ENCODE data around the gene ABCD3. TPM values are rescaled to one million over a fixed set of nuclear protein-coding genes. Genes with fewer than 3 reads are reported as not detected.

Gene ABCD3
- total RNA-seq, 3 donors from 2014 or later (not counting 1 experiment from before 2014, with no cell fraction given) = 22.3 to 29.5 (median 27.6) TPM

- H3K36me3 Mint-ChIP-seq = no peaks in the 10 kb centered on the region
- no peaks in the 10 kb centered on the region for H3K9me3 Mint-ChIP-seq
- H3K4me3 ChIP-seq (ENCODE audit: low read length) = no peak overlapping the region
- H3K27me3 Mint-ChIP-seq (ENCODE audit: low read depth in 2 of 2) = no peaks in the 10 kb centered on the region
- no peak overlapping the region for H3K4me3 Mint-ChIP-seq
- H3K4me1 ChIP-seq (ENCODE audit: control insufficient read depth, insufficient read depth, low read length) = no peaks in the 10 kb centered on the region
- no peak for TF ChIP-seq CTCF (IDR thresholded peaks at IDR 0.05)
- peaks cover 20% of the 10 kb centered on the region for H3K36me3 ChIP-seq (ENCODE audit: control insufficient read depth, insufficient read depth, low read length)
- ATAC-seq (no peak), DNase-seq (no peak)
- peaks cover 0 to 10% of the 10 kb centered on the region in 2 donors for H3K4me1 Mint-ChIP-seq
- intact Hi-C loops (cut with micrococcal nuclease) = no loop called here
- no peaks in the 10 kb centered on the region for H3K27me3 ChIP-seq (ENCODE audit: control insufficient read depth, insufficient read depth, low read length)
- whole genome bisulfite sequencing (ENCODE audit: insufficient coverage) = 95% methylated on average over 1 of the region's 1 CpG
- H3K9me3 ChIP-seq (ENCODE audit: control insufficient read depth, insufficient read depth, low read length) = no peaks in the 10 kb centered on the region
- H3K27ac Mint-ChIP-seq = no peak overlapping the region
- H3K27ac ChIP-seq (ENCODE audit: low read length) = no peak overlapping the region
Measured at GRCh38 chr1:94504601-94505000, 86.4 kb downstream of the ABCD3 start.

- H3K4me3 Mint-ChIP-seq = no peak overlapping the region
- H3K27me3 Mint-ChIP-seq (ENCODE audit: low read depth in 2 of 2) = no peaks in the 10 kb centered on the region
- ATAC-seq (no peak), DNase-seq (no peak)
- no CpG with 5 or more reads among the region's 2 CpGs for WGBS (ENCODE audit: insufficient coverage)
- Histone ChIP-seq H3K27ac (ENCODE audit: low read length) (no peak overlapping the region), H3K27me3 (ENCODE audit: control insufficient read depth, insufficient read depth, low read length) (no peaks in the 10 kb centered on the region), H3K9me3 (ENCODE audit: control insufficient read depth, insufficient read depth, low read length) (no peaks in the 10 kb centered on the region), H3K36me3 (ENCODE audit: control insufficient read depth, insufficient read depth, low read length) (peaks cover 6% of the 10 kb centered on the region), H3K4me3 (ENCODE audit: low read length) (no peak overlapping the region), H3K4me1 (ENCODE audit: control insufficient read depth, insufficient read depth, low read length) (no peaks in the 10 kb centered on the region)
- H3K4me1 Mint-ChIP-seq = no peaks in the 10 kb centered on the region
- no peak for TF ChIP-seq CTCF (IDR thresholded peaks at IDR 0.05)
- H3K9me3 Mint-ChIP-seq = no peaks in the 10 kb centered on the region
- no peaks in the 10 kb centered on the region for H3K36me3 Mint-ChIP-seq
- intact Hi-C loops (cut with micrococcal nuclease) = no loop called here
- no peak overlapping the region for H3K27ac Mint-ChIP-seq
Measured at GRCh38 chr1:94512816-94513215, 94.6 kb downstream of the ABCD3 start.

DNA sequence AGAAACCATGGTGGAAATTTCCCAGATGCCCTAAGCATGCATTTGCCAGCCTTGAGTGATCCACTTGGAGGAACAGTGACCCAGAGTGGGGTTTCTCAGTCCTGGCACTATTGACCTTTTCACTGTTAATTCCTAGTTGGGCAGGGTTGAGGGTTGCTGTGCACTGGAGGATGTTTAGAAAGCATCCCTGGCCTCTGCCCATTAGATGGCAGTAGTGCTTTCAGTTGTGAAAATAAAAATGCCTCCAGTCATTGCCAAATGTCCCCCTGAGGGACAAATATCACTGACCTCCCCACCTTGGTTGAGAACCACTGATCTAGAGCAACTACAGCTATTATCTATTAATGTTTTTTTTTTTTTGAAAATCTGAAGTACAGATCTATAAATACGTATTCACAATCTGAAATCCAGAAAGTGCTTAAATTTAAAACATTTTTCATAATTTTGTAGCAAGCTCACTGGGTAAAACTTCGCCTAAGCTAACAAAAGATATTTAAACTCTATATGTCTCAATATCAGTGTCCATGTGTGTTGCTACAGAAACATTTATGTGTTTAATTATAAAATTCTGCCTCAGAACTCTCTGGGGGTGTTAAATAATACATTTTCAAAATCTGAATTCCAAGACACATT is 96.0 kb downstream of the ABCD3 start:
- H3K4me1 Mint-ChIP-seq = no peaks in the 10 kb centered on the region
- TF ChIP-seq CTCF (IDR thresholded peaks at IDR 0.05) = peak; percentile 31
- WGBS (ENCODE audit: insufficient coverage) = 100% methylated on average over 2 of the region's 2 CpGs
- intact Hi-C loops (cut with micrococcal nuclease) = loop anchor here (1.0 kb wide), 1 partner anchor 292 kb away; no protein-coding TSS in a partner anchor
- H3K9me3 Mint-ChIP-seq = no peaks in the 10 kb centered on the region
- H3K36me3 Mint-ChIP-seq = no peaks in the 10 kb centered on the region
- H3K9me3 ChIP-seq (ENCODE audit: control insufficient read depth, insufficient read depth, low read length) = no peaks in the 10 kb centered on the region
- H3K36me3 ChIP-seq (ENCODE audit: control insufficient read depth, insufficient read depth, low read length) = peaks cover 9% of the 10 kb centered on the region
- H3K27ac ChIP-seq (ENCODE audit: low read length) = no peak overlapping the region
- H3K4me3 ChIP-seq (ENCODE audit: low read length) = no peak overlapping the region
- H3K4me1 ChIP-seq (ENCODE audit: control insufficient read depth, insufficient read depth, low read length) = no peaks in the 10 kb centered on the region
- H3K27me3 Mint-ChIP-seq (ENCODE audit: low read depth in 2 of 2) = no peaks in the 10 kb centered on the region
- H3K27ac Mint-ChIP-seq = no peak overlapping the region
- DNase-seq (peak in 1 of 2 donors; percentile 18), ATAC-seq (peak in 1 of 3 donors; percentile 52)
- H3K27me3 ChIP-seq (ENCODE audit: control insufficient read depth, insufficient read depth, low read length) = no peaks in the 10 kb centered on the region
- H3K4me3 Mint-ChIP-seq = no peak overlapping the region

All from natural killer cell (primary cell).